NOMO-1 treated with dmso at 0.1 percent for 144 hours (cell line): ENCODE results near the gene FCN1.

Experiments
- DNase-seq: peaks from one replicate; lab custom pipeline; 2025; ENCODE audit not compliant: unreplicated experiment; lab: John Stamatoyannopoulos, UW

The FCN1 gene

DNA sequence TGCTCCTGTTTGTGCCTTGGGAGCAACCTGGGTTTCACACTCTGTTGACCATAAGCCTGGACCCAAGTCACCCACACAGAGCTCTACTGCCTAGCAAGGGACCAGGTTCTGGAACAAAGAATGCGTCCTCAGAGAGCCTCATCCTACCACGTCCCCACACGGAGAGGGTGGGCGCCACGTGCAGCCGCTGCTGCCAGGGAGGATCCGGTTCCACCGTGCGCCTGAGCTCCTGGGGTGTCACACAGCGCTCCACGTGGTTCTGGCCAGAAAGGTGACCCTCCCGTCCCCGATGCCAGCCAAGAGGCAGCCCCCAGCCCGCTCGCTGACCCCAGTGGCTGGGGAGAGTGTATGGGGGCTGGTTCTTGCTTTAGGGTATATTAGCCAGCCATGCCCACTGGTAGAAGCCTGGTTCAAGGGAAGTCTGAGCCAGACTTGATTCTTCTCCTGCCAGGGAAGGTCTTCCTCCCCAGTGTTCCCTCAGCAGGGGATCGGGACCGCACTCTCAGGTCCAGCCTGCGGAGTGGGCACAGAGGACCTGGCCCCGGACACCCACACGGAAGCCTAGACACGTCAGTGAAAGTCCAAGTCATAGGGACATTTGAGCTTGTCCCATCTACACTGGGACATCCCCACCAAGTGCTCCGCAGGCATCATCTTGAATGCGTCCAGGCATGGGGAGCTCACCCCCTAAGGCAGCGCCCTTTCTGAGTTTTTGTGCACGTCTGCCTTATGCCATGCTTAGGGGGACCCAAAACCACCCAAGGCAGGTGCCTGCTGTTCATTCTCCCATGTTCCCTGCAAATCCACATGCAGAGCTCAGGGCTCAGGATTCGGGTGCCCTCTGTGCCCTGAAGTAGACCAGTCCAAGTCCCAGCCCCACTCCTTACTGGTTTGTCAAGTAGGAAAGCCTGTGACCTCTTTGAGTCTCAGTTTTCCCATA lies 2.4 kb downstream of the FCN1 start:
- DNase-seq = no peak

DNA sequence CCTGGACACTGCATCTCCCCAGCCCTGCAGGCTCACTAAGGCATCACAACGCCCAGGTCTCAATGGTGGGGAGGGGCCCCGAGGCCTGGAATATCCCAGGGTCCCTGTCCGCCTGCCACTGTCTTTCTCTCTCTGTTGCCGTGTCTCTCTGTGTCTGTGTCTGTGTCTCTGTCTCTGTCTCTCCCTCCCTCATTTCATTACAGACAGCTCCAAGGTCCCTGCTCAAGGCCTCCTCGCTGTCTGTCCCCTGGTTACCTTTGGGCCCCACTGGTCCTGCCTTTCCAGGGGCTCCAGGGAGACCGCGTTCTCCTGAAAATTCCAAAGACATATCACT lies 3.2 kb downstream of the FCN1 start:
- DNase-seq = no peak

DNA sequence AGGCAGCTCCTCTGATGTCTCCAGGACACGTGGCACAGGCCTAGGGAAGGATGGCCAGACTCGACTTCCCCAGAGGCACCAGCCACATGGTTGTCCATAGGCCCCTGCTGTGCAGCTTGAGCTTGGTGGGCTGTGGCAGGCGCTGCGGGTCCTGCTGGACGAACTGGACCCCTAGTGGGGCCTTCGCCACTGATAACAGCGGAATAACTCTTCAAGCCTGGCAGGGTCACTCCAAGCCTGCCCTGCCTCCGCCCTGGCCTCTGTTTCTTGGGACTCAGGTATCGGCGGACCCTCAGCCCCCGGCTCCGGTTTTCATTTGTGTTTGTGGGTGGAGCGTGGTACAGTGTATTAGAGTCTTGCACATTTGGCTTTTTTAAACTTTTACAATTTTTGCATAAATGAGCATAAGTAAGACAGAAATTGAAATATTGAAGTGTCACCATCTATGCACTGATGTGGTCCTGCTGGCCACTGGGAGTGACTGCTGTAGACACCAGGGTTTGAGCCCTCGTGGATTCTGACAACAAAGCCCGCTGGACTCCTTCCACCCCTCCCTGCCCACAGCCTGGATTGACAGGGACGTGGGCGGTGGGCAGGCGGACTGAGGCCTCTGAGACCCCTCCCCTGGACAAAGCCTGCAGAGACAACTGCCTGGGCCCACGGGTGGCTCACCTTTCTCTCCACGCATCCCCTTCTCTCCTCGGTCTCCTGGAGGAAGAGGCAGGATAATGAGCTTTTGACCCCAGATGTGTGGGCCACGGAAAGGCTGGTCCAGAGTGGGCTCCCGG lies 3.8 kb downstream of the FCN1 start:
- DNase-seq = no peak

DNA sequence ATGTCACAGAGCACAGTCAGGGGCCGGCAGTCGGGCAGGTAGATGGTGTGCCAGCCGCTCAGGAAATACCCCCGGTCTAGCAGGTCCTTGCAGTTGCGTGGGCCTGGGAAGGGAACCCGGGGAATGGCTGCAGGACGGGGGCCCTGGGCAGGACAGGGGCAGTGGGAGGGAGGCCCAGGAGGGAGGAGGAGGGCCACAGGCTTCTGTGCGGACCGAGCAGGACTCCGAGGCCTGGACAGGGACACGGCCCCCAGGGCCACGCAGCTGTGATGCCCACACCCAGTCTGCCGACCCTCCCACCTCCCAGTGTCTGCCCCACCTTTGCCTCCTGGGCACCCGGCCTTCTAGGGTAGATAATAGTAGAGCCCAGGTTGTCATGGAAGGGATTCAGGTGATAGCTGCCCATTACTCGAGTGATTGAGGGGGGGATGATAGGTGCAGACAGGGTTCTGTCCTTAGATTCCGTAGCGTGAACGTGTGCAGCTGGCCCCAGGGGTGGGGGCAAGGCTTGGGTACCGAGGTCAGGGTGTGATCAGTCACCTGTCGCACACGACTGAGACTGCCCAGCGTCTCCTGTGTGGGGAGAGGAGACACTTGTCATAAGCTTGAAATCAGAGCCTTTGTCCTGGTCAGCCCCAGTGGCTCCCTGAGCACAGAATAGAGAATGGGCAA lies 4.5 kb downstream of the FCN1 start:
- DNase-seq = no peak

DNA sequence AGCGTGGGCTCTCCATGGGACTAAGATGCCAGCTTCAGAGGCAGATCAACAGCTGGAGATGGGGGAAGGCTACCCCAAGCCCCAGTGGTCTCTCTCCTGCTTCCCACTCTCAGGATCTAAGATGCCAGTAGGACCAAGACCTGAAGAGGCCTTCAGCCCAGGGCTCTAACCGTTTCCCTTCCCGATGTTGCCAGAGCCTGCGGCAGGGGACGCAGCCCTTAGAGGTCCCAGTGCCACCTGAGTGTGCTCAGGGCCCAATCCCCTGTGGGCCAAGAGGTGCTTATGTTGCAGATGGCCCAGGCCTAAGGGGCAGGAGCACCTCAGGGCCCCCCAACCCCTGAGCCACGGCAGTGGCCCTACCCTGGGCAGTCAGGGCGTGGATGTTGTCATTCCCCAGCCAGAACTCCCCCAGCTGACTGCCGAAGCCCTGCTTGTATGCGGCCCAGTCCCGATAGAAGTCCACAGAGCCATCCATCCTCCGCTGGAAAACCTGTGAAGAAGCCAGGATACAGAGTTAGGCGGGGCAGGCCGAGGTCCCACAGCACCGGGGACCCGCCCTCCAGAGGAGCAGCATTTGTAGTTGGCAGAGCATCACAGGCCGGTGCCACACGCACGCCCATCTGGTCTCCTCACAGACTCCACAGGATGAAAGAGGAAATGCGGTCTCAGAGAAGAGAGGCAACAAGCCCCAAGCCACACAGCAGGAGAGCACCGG lies 5.4 kb downstream of the FCN1 start:
- no peak for DNase-seq

DNA sequence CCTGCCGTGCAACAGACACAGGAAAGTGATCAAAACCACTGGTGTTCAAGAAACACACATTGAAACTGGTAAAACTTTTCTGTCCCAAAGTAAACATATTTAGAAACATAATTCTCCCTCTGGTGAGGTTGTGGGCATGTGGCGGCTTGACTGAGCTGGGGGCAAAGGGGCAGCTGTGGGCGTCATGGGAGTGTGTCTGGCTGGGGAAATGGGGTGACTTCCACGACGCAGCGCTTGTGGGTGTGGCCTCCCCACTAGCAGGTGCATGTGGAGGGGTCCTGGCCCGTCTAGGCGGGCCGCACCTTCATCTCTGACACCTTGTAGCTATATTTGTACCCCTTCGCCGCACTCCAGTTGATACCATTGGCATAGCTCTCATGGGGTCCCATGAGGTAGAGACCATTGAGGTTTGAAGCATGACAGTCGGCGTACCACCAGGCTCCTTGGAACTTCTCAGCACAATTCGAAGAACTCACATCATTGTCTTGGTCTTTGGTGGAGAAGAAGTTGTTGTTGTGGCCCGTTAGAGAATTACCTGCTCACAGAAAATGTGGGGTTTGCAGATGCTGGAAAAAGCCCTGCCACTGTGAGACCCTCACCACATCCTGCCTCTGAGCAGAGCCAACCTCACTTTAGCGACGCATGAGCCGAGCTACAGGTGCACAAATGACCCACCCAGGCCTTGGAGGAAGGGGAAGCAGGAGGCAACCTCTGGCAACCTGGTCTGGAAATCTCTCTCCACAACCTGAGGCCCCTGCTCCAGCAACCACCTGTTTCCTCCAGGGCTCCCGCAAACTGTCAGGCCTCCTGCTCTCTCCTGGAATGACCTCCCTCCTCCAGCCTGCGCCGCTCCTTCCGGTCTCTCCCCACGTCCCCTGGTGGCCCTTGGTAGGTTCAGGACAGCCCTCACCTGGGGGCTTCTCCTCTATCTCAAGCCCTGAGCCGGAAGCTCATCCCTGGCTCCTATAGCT lies 7.9 kb downstream of the FCN1 start:
- no peak for DNase-seq

DNA sequence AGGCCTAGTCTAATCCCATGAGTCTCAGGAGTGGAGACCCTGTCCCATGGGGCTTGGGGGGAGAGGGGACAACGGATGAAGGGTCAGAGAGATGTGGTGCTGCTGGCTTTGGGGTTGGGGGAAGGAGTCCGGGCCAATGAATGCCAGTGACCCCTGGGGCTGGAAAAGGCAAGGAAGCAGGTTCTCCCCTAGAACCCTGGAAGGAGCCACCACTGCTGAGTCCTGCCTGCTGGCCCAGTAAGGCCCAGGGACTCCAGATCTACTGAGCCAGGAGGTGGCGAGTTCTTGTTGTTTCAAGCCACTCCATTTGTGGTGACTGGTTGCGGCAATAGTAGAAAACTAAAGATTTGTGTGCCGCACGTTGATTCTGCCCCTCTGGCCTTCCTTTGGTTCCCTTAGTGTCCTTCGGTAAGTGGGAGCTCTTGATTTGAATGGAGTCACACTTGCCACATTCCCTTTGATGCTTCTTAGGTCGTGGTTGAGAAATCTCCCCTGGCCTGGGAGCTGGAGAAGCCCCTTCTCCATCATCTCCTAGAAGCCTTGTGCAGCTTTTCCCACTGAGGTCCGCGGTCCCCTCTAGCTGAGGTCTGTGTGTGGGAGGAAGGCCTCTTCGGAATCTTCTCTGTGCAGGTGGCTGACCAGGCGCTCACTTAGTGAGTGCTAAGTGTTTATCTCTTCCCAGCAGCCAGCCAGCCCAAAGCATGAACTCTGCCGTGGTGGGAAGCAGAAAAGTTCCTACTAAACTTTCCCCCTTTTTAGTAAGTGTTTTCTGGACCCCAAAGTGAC lies 9.0 kb downstream of the FCN1 start:
- DNase-seq = no peak

DNA sequence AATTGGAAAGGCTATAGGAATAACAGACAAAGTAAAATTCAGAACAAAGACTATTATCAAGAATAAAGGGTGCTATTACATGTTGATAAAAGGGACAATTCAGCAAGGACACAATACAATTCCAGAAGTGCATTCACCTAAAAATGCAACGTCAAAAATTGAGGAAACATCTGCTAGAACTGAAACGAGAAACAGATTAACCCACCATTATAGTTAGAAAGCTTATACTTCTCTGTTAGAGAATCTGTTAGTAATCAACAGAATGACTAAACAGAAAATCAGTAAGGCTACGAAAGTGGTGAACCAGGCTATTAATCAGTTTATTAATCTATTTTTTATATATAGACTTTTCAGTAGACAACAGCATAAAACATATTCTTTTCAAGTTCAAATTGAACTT lies 14.8 kb downstream of the FCN1 start:
- no peak for DNase-seq

DNA sequence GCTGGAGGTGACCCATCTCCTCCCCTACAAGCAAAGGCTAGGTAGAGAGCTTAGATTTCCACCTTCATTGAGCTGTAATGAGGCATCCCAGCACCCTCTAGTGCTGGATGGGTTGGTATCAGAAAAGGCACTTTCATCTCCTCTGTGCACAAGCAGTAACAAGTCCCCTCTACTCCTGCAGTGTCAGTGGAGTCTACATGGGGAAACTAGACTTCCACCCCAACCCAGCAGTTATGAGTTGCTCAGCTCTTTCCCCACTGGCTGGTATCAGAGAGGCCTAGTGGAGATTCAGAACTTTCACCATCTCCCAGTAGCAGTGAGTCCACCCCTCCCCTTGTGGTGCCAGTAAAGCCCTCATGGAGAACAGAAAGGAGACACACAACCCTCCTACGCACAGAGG lies 17.9 kb downstream of the FCN1 start:
- no peak for DNase-seq

DNA sequence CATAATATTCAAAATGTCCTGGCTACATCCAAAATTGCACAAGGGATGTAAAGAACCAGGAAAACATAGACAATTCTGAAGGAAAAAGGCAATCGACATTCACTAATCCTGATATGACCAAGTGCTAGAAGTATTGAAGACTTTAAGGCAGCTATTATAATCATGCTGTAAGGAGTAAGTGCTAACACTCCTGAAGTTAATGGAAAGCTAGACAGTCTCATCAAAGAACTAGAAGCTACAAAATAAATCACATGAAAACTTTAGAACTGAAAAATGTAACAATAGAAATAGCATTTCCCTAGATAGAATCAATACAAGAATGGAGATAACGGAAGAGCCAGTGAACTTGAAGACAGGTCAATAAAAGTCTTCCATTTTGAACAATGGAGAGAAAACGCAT lies 18.5 kb downstream of the FCN1 start:
- no peak for DNase-seq

DNA sequence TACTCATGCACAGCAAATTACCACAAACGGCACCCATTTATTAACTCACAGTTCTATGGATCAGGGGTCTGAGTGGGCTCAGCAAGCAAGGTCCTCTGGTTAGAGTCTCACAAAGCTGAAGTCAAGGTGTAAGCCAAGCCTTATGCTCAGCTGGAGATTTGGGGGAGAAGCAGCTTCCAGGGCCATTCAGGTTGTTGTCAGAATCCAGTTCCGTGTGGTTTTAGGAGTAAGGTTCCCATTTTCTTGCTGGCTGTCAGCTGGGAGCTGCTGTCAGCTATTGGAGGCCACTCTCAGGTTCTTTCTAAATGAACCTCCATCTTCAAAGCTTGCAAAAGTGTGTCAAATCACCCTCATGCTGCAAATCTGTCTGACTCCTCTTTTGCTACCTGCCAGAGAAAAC lies 19.4 kb downstream of the FCN1 start:
- DNase-seq = no peak

DNA sequence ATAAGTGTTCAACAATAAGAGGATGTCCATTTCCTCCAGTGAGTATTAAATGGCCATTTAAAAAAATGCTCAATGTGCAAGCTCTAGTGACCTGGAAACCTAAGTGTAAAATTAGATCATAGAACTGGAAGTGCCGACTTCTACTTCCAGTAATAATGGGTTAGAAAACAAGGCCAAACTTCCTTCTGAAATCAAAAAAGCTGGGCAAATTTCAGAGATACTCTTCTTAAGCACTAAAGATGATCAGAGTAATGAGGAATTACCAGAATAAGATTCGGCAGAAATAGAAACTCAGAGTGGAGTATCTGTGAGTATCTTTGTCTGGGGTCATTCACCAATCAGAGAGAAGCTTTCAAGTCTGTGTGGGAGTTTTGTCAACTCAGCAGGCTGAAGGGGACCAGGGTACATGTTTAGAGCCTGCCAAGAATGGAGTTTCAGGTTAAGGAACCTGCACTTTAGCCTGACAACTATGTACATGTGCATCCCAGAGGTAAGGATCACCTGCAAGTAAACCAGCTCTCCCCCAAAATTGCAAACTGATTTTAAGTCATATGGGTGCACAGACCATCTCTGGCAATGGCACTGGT lies 20.0 kb downstream of the FCN1 start:
- no peak for DNase-seq

DNA sequence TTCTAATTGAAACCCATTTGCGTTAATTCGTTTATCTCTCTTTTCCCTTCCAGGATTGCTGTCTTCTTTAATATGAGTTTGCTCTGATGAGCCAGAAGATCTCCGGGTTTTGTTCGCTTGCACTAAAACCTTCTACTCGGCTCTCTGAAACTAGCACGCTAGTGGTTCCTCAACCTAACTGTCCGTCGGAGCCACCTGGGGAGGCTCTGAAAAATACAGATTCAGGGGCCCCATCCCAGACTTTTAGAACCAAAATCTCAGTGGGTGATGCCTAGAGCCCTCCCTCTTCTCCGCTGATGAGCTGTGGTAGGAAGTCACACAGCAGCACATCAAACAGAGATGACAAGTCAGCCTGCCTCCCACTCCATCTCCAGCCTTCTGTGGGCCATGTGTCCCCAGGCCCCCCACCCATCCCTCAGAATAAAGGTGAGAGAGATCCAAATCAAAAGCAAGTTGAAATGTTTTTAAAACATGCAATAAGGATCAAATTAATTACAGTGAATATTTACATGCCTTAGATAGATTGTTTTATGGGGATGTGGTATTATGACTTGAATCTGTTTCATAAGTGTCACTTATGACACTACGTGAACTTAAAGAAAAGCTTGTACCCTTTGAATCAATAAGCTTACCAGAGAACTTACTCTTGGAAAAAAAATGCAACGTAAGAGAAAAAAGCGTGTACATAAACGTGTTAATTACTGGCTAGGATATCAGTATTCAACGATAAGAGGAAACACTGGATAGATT lies 20.7 kb downstream of the FCN1 start:
- no peak for DNase-seq

DNA sequence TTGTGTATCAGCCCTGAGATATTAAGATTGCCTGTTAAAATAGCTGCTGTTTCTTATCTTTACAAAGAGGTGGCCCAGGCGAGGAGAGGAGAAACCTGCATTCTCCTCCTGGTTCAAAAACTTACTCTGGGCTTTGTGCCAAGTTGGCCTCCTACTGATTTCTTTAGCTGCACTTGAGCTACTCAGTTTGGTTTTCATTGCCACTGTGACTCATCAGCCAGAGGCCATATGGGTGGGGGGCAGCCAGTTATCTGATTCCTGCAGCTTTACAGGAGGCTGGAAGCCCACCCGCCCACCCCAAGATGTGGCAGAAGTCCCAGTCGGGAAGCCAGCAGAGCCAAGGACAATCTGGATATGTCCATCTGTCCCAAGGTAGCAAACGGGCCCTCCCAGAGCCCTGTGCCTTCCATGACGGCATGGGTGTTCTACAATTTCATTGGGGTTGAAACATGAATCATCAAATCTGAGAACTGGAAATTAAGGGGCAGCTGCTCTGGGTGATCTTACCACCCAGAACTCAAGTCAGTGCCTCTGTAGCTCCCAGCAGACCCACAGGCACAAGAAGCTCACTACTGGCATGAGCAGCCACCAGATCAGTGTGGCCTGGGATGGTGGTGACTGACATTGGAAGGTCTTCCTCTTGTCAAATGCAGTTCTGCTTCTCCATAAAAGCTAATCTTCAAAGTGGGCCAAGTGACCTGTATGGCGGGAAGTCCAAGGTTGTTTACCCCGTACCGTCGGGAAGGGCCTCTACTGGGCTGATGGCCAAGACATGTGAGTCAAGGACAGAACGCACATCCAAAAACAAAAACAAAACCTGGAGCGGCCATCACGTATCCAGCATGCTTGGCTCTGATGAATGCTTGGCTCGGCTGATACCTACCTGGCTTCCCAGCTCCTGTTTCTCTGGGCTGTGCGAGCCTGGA lies 21.5 kb downstream of the FCN1 start:
- DNase-seq = no peak

DNA sequence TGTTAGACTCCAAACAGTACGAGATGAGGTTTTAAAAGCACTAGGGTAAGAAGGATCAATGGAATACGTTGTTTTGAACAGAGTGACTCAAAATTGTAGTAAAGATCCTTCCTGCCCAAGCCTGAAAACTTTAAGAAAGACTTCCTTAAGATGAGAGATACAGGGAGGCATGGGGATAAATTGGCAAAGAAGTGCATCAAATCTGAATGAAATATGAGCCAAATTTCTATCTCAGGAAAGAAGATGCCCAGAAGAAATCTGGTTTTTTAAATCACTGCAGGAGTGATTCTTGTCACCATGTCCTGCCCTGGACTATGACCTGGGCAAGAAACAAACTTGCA lies 22.2 kb downstream of the FCN1 start:
- DNase-seq = no peak

DNA sequence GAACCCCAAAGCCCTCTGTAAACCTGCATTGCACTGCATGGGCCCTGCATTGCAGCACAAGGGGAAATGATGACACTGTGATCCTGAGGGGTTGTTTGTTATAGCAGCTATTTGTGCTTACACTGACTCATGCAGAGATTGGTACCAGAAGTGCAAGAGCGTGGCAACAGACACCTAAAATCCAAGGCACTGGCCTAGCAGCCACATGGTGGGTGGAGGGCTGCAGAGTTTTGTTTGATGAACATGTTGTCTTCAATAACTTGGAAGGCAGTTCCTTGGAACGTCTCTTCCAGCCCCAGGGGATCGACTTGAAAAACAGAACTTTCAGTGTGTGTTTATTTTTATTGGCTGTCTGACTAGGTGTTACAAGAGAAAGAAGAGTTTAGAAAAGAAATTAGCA lies 22.6 kb downstream of the FCN1 start:
- DNase-seq = no peak

DNA sequence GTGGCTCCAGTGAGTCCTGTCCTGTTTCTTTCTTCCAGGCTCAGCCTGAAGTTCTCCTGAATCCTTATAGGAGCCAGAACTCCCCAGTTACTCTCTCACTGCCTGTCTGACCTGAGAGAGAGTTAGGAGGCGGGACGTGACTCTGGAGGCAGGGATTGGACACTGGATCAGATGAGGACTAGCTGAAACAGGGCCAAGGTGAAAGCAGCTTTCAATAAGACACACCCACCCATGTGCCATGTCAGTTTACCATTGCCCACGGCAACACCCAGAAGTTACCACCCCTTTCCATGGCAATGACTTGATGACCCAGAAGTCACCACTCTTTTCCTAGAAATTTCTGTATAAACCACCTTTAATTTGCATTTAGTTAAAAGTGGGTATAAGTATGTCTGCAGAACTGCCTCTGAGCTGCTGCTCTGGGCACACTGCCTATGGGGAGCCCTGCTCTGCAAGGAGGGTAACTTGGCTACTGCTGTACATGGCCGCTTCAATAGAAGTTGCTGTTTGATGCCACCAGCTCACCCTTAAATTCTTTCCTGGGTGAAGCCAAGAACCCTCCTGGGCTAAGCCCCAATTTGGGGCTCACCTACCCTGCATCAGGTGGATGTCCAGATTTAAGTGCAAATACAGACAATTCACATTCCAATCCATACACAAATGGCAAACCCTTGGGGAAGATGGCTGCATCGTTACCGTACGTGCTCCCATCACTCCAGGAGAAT lies 23.4 kb downstream of the FCN1 start:
- no peak for DNase-seq
